H9 (cell line): ENCODE data around the gene SDK1. TPM values are rescaled to one million over a fixed set of nuclear protein-coding genes. Genes with fewer than 3 reads are reported as not detected.

Source experiments
- DNase-seq: peaks from one replicate; pipeline ENCODE4 v3.0.0-alpha.2; 2017
- H2AFZ ChIP-seq: one replicate; pipeline ENCODE4 v1.6.1; 2013; ENCODE audit warnings: mild to moderate bottlenecking, low read length, control low read depth, moderate library complexity
- H2AK5ac ChIP-seq: 2 replicates; pipeline ENCODE4 v1.6.1; 2013; ENCODE audit warnings: low read length, control low read depth, mixed read lengths; ENCODE audit not compliant: insufficient read length
- H2BK120ac ChIP-seq: one replicate; pipeline ENCODE4 v1.6.1; 2013; ENCODE audit warnings: low read depth, mild to moderate bottlenecking, low read length, control low read depth, inconsistent platforms; ENCODE audit not compliant: poor library complexity, severe bottlenecking
- H2BK12ac ChIP-seq: 2 replicates; pipeline ENCODE4 v1.6.1; 2013; ENCODE audit warnings: low read length, control low read depth, mixed read lengths, low read depth; ENCODE audit not compliant: insufficient read length
- H2BK15ac ChIP-seq: 2 replicates; pipeline ENCODE4 v1.6.1; 2013; ENCODE audit warnings: low read depth, low read length, control low read depth
- H2BK20ac ChIP-seq: one replicate; pipeline ENCODE4 v1.6.1; 2013; ENCODE audit warnings: low read depth, mild to moderate bottlenecking, low read length, control low read depth, inconsistent platforms; ENCODE audit not compliant: poor library complexity, severe bottlenecking
- H2BK5ac ChIP-seq: 2 replicates; pipeline ENCODE4 v1.6.1; 2013; ENCODE audit warnings: low read length, control low read depth, mixed read lengths; ENCODE audit not compliant: insufficient read length
- H3K14ac ChIP-seq: 2 replicates; pipeline ENCODE4 v1.6.1; 2013; ENCODE audit warnings: low read length, control low read depth; ENCODE audit not compliant: insufficient read depth
- H3K18ac ChIP-seq: 2 replicates; pipeline ENCODE4 v1.6.1; 2013; ENCODE audit warnings: low read depth, mild to moderate bottlenecking, mixed read lengths, low read length, control low read depth; ENCODE audit not compliant: insufficient read length
- H3K23ac ChIP-seq: 2 replicates; pipeline ENCODE4 v1.6.1; 2013; ENCODE audit warnings: low read length, control low read depth, mixed read lengths, low read depth; ENCODE audit not compliant: insufficient read length
- H3K23me2 ChIP-seq: 2 replicates; pipeline ENCODE4 v1.6.1; 2013; ENCODE audit warnings: low read depth, mild to moderate bottlenecking, mixed read lengths, low read length, control low read depth; ENCODE audit not compliant: insufficient read length, poor library complexity, severe bottlenecking
- H3K27ac ChIP-seq: 2 replicates; pipeline ENCODE4 v1.5.1; 2013; ENCODE audit warnings: low read length, control low read depth, mixed read lengths, low read depth; ENCODE audit not compliant: insufficient read length
- H3K27me3 ChIP-seq: 2 replicates; pipeline ENCODE4 v1.6.1; 2013; ENCODE audit warnings: low read length, control low read depth, inconsistent platforms; ENCODE audit not compliant: insufficient read depth
- H3K4ac ChIP-seq: 2 replicates; pipeline ENCODE4 v1.6.1; 2013; ENCODE audit warnings: low read depth, mild to moderate bottlenecking, control low read depth, inconsistent platforms, low read length, moderate library complexity
- H3K4me1 ChIP-seq: 2 replicates; pipeline ENCODE4 v1.6.1; 2013; ENCODE audit warnings: low read length, control low read depth, inconsistent platforms; ENCODE audit not compliant: insufficient read depth
- H3K4me2 ChIP-seq: 2 replicates; pipeline ENCODE4 v1.6.1; 2013; ENCODE audit warnings: low read length, control low read depth, mixed read lengths; ENCODE audit not compliant: insufficient read length, insufficient read depth
- H3K56ac ChIP-seq: 2 replicates; pipeline ENCODE4 v1.6.1; 2013; ENCODE audit warnings: low read depth, mild to moderate bottlenecking, mixed read lengths, low read length, control low read depth; ENCODE audit not compliant: insufficient read length
- H3K79me1 ChIP-seq: 2 replicates; pipeline ENCODE4 v1.6.1; 2013; ENCODE audit warnings: low read depth, mild to moderate bottlenecking, moderate library complexity, low read length, control low read depth, inconsistent platforms; ENCODE audit not compliant: insufficient read depth, poor library complexity, severe bottlenecking
- H3K79me2 ChIP-seq: 2 replicates; pipeline ENCODE4 v1.6.1; 2013; ENCODE audit warnings: low read length, control low read depth, inconsistent platforms; ENCODE audit not compliant: insufficient read depth
- H3K9ac ChIP-seq: 2 replicates; pipeline ENCODE4 v1.6.1; 2013; ENCODE audit warnings: low read length, control low read depth, mixed read lengths; ENCODE audit not compliant: insufficient read length; ENCODE audit errors: extremely low read depth
- H3K9me3 ChIP-seq: one replicate; pipeline ENCODE4 v1.6.1; 2013; ENCODE audit warnings: low read depth, low read length, inconsistent platforms; ENCODE audit not compliant: control insufficient read depth
- H3T11ph ChIP-seq: one replicate; pipeline ENCODE4 v1.6.1; 2013; ENCODE audit warnings: mild to moderate bottlenecking, low read length, control low read depth, inconsistent platforms
- H4K20me1 ChIP-seq: one replicate; pipeline ENCODE4 v1.6.1; 2013; ENCODE audit not compliant: control insufficient read depth, insufficient read length, insufficient read depth
- H4K5ac ChIP-seq: 2 replicates; pipeline ENCODE4 v1.6.1; 2013; ENCODE audit warnings: low read depth, mild to moderate bottlenecking, mixed read lengths, low read length, control low read depth; ENCODE audit not compliant: insufficient read length
- H4K8ac ChIP-seq: replicated peaks from 2 replicates; pipeline ENCODE4 v1.6.1; 2013; ENCODE audit warnings: low read length, control low read depth, mixed read lengths, low read depth; ENCODE audit not compliant: insufficient read length
- H4K91ac ChIP-seq: 2 replicates; pipeline ENCODE4 v1.6.1; 2013; ENCODE audit warnings: low read depth, mild to moderate bottlenecking, moderate library complexity, mixed read lengths, low read length, control low read depth; ENCODE audit not compliant: insufficient read length
- H3K27ac Mint-ChIP-seq, 3 experiments: 2 replicates in 2 of 3; 3 replicates in 1 of 3; pipeline ENCODE4 v1.8.0; 2020 to 2021; ENCODE audit warnings: mixed read lengths in 3 of 3, mild to moderate bottlenecking in 1 of 3, moderate library complexity in 1 of 3
- H3K27me3 Mint-ChIP-seq: 2 replicates; pipeline ENCODE4 v1.8.0; 2021; ENCODE audit warnings: low read depth, mild to moderate bottlenecking, moderate library complexity, mixed read lengths
- H3K36me3 Mint-ChIP-seq, 3 experiments: 2 replicates in 2 of 3; 3 replicates in 1 of 3; pipeline ENCODE4 v1.8.0; 2020 to 2021; ENCODE audit warnings: low read depth in 3 of 3, mixed read lengths in 3 of 3; ENCODE audit not compliant: insufficient read depth in 1 of 3
- H3K4me1 Mint-ChIP-seq, 2 experiments: 2 replicates each; pipeline ENCODE4 v1.8.0; 2020; ENCODE audit warnings: mixed read lengths in 2 of 2
- H3K4me3 Mint-ChIP-seq, 2 experiments: 2 replicates in 1 of 2; 3 replicates in 1 of 2; pipeline ENCODE4 v1.8.0; 2020 to 2021; ENCODE audit warnings: mild to moderate bottlenecking in 2 of 2, mixed read lengths in 2 of 2, moderate library complexity in 1 of 2
- H3K9me3 Mint-ChIP-seq, 2 experiments: 2 replicates in 1 of 2; 3 replicates in 1 of 2; pipeline ENCODE4 v1.8.0; 2020; ENCODE audit warnings: mild to moderate bottlenecking in 2 of 2, mixed read lengths in 2 of 2, moderate library complexity in 1 of 2
- CTCF ChIP-seq: fragments of 200-600 bp; sonication (generic); conservative IDR thresholded peaks from 3 replicates; pipeline ENCODE4 v1.8.0; 2021; ENCODE audit warnings: antibody characterized with exemption, mild to moderate bottlenecking
- WGBS: extraction: QIAGEN DNeasy Blood & Tissue Kit; methylation state at CpG from one replicate; pipeline ENCODE4 v1.1.7; 2013; ENCODE audit warnings: missing lambda C conversion rate, low lambda C conversion rate, mixed read lengths; ENCODE audit not compliant: insufficient read length; ENCODE audit errors: extremely low coverage; 5-methylcytosine and 5-hydroxymethylcytosine counted together
- total RNA-seq: library from RNA; stranded (reverse); gene quantifications from 2 replicates; pipeline ENCODE4 v1.2.1, GENCODE V29; 2021

SDK1 gene
- total RNA-seq, 1 experiment from 2014 or later = 8.7 TPM

- Mint-ChIP-seq H3K27me3 (no peaks in the 10 kb centered on the region; the same call in 1 of the 2 replicates), H3K27ac (no peak overlapping the region; a peak in 1 of 7 replicates), H3K36me3 (peaks cover 8 to 11% (median 8%) of the 10 kb centered on the region in 3 experiments; a peak in 3 of 7 replicates), H3K4me3 (no peak overlapping the region), H3K4me1 (peaks cover 21 to 29% of the 10 kb centered on the region in 2 experiments), H3K9me3 (peaks cover 8 to 13% of the 10 kb centered on the region in 2 experiments; a peak in 4 of 5 replicates)
- Histone ChIP-seq H2BK120ac (no peak overlapping the region), H4K5ac (no peak overlapping the region), H3K14ac (no peak overlapping the region), H3T11ph (no peak overlapping the region), H3K18ac (no peak overlapping the region), H4K91ac (no peak overlapping the region), H3K4ac (no peak overlapping the region), H2BK12ac (no peak overlapping the region), H2BK15ac (no peak overlapping the region), H2BK20ac (no peak overlapping the region), H2AK5ac (no peak overlapping the region), H4K20me1 (peaks cover 2% of the 10 kb centered on the region), H3K23ac (no peak overlapping the region), H4K8ac (no peak overlapping the region), H3K79me1 (no peaks in the 10 kb centered on the region), H3K4me1 (peaks cover 9% of the 10 kb centered on the region; the same call in 1 of the 2 replicates), H3K9me3 (peaks cover 8% of the 10 kb centered on the region), H3K27me3 (no peaks in the 10 kb centered on the region), H3K79me2 (no peaks in the 10 kb centered on the region), H3K9ac (no peak overlapping the region), H3K23me2 (no peaks in the 10 kb centered on the region), H2AFZ (no peak overlapping the region), H3K56ac (no peak overlapping the region), H3K4me2 (no peak overlapping the region), H3K27ac (no peak overlapping the region), H2BK5ac (no peak overlapping the region)
- DNase-seq = no peak
- no peak for TF ChIP-seq CTCF
- WGBS = no CpG with 5 or more reads among the region's 2 CpGs
Observed at GRCh38 chr7:3688071-3688470, 387.0 kb downstream of the SDK1 start.
